IMR-90 (cell line): ENCODE measurements around the gene YJU2. TPM values are rescaled to one million over a fixed set of nuclear protein-coding genes. Genes with fewer than 3 reads are reported as not detected.

Experiments used
- ATAC-seq: fragments of 200-7000 bp; cut with Tn5 transposase; 2 replicates; pipeline ENCODE4 v1.9.1; 2020; ENCODE audit warnings: low read depth, mild to moderate bottlenecking, moderate library complexity
- BruUV-seq: library from RNA; stranded (reverse); fragments of 400-500 nt; replicated peaks from 2 replicates; lab custom pipeline; 2021; lab: Mats Ljungman, UMichigan
- CTCF ChIA-PET: fragments of 300-600 bp; formaldehyde crosslinking; extraction: SDS; loops from one replicate; lab custom pipeline; 2021; ENCODE audit warnings: antibody characterized with exemption; lab: Yijun Ruan, JAX
- POLR2A ChIA-PET: fragments of 300-600 bp; sonication (Branson Sonifier 250); formaldehyde crosslinking; loops from one replicate; lab custom pipeline; 2022; ENCODE audit warnings: antibody characterized with exemption; ENCODE audit not compliant: unreplicated experiment; lab: Charles Lee
- DNase-seq: peaks from one replicate; pipeline ENCODE4 v3.0.0; 2013
- H2AFZ ChIP-seq: replicated peaks from 2 replicates; pipeline ENCODE3; 2013; ENCODE audit warnings: low read length, mild to moderate bottlenecking; ENCODE audit not compliant: poor library complexity
- H2AK5ac ChIP-seq: 2 replicates; pipeline ENCODE4 v1.6.1; 2013; ENCODE audit warnings: low read depth, low read length, inconsistent platforms
- H2AK9ac ChIP-seq: replicated peaks from 2 replicates; pipeline ENCODE3; 2013; ENCODE audit warnings: mild to moderate bottlenecking, low read depth, low read length, moderate library complexity; ENCODE audit not compliant: poor library complexity
- H2BK120ac ChIP-seq: 2 replicates; pipeline ENCODE4 v1.6.1; 2013; ENCODE audit warnings: low read depth, low read length, inconsistent platforms
- H2BK15ac ChIP-seq: 3 replicates; pipeline ENCODE4 v1.6.1; 2013; ENCODE audit warnings: low read depth, low read length, inconsistent platforms
- H2BK20ac ChIP-seq: 2 replicates; pipeline ENCODE4 v1.6.1; 2013; ENCODE audit warnings: low read depth, mild to moderate bottlenecking, inconsistent platforms, low read length, moderate library complexity
- H2BK5ac ChIP-seq: 2 replicates; pipeline ENCODE4 v1.6.1; 2013; ENCODE audit warnings: mild to moderate bottlenecking, low read depth, low read length, inconsistent platforms; ENCODE audit not compliant: poor library complexity, severe bottlenecking
- H3K14ac ChIP-seq: replicated peaks from 2 replicates; pipeline ENCODE4 v1.6.1; 2013; ENCODE audit warnings: low read depth, low read length, inconsistent platforms
- H3K18ac ChIP-seq: 2 replicates; pipeline ENCODE4 v1.6.1; 2013; ENCODE audit warnings: low read depth, low read length, control low read depth
- H3K23ac ChIP-seq: 2 replicates; pipeline ENCODE4 v1.6.1; 2013; ENCODE audit warnings: low read depth, low read length, inconsistent platforms
- H3K27ac ChIP-seq: 2 replicates; pipeline ENCODE4 v1.5.1; 2013; ENCODE audit warnings: mild to moderate bottlenecking, control low read depth, low read length; ENCODE audit not compliant: insufficient read depth
- H3K27me3 ChIP-seq: 2 replicates; pipeline ENCODE4 v1.6.1; 2013; ENCODE audit warnings: low read length; ENCODE audit not compliant: control insufficient read depth, insufficient read depth
- H3K36me3 ChIP-seq: 2 replicates; pipeline ENCODE4 v1.6.1; 2013; ENCODE audit warnings: low read length, mixed read lengths; ENCODE audit not compliant: control insufficient read depth, insufficient read depth
- H3K4ac ChIP-seq: 2 replicates; pipeline ENCODE4 v1.6.1; 2013; ENCODE audit warnings: low read depth, low read length, inconsistent platforms
- H3K4me1 ChIP-seq: 2 replicates; pipeline ENCODE4 v1.6.1; 2013; ENCODE audit warnings: low read length, mixed read lengths; ENCODE audit not compliant: control insufficient read depth, insufficient read depth
- H3K4me2 ChIP-seq: 2 replicates; pipeline ENCODE4 v1.6.1; 2013; ENCODE audit warnings: low read depth, mild to moderate bottlenecking, control low read depth, low read length, moderate library complexity
- H3K4me3 ChIP-seq: 2 replicates; pipeline ENCODE4 v1.5.1; 2013; ENCODE audit warnings: low read depth, mild to moderate bottlenecking, control low read depth, low read length, moderate library complexity; ENCODE audit not compliant: insufficient read depth
- H3K56ac ChIP-seq: 2 replicates; pipeline ENCODE4 v1.6.1; 2013; ENCODE audit warnings: low read length, inconsistent platforms; ENCODE audit not compliant: insufficient read depth; ENCODE audit errors: extremely low read depth
- H3K79me1 ChIP-seq, 2 experiments: 2 replicates each; pipeline ENCODE4 v1.6.1; 2013; ENCODE audit warnings: low read length in 2 of 2, inconsistent platforms in 1 of 2, low read depth in 1 of 2
- H3K9ac ChIP-seq: 2 replicates; pipeline ENCODE4 v1.6.1; 2013; ENCODE audit warnings: low read depth, low read length, control low read depth
- H3K9me1 ChIP-seq: 2 replicates; pipeline ENCODE4 v1.6.1; 2013; ENCODE audit warnings: low read length, inconsistent platforms; ENCODE audit not compliant: insufficient read depth
- H3K9me3 ChIP-seq: 2 replicates; pipeline ENCODE4 v1.6.1; 2013; ENCODE audit warnings: low read length; ENCODE audit not compliant: control insufficient read depth, insufficient read depth
- H4K20me1 ChIP-seq: 2 replicates; pipeline ENCODE4 v1.6.1; 2013; ENCODE audit warnings: low read length, inconsistent platforms; ENCODE audit not compliant: insufficient read depth
- H4K5ac ChIP-seq: 2 replicates; pipeline ENCODE4 v1.6.1; 2013; ENCODE audit warnings: mild to moderate bottlenecking, low read depth, low read length, control low read depth
- H4K8ac ChIP-seq, 2 experiments: 2 replicates each; pipeline ENCODE4 v1.6.1; 2013; ENCODE audit warnings: low read depth in 2 of 2, low read length in 2 of 2, control low read depth in 1 of 2, inconsistent platforms in 1 of 2
- H4K91ac ChIP-seq: 2 replicates; pipeline ENCODE4 v1.6.1; 2013; ENCODE audit warnings: low read depth, low read length, inconsistent platforms; ENCODE audit not compliant: insufficient read depth
- CEBPB ChIP-seq: IDR thresholded peaks from 2 replicates; pipeline ENCODE4 v1.6.1; 2012; ENCODE audit warnings: low read depth, low read length, improper control_type of control experiment
- CHD1 ChIP-seq: IDR thresholded peaks from 2 replicates; pipeline ENCODE4 v1.6.1; 2012; ENCODE audit warnings: low read depth, low read length, improper control_type of control experiment
- POLR2A ChIP-seq: IDR thresholded peaks from 2 replicates; pipeline ENCODE4 v1.6.1; 2012; ENCODE audit warnings: mild to moderate bottlenecking, low read depth, low read length
- RFX5 ChIP-seq: IDR thresholded peaks from 2 replicates; pipeline ENCODE4 v1.8.0; 2012; ENCODE audit warnings: low read depth, mild to moderate bottlenecking, low read length, moderate library complexity
- SMC3 ChIP-seq: fragments of 150-350 bp; IDR thresholded peaks from 2 replicates; pipeline ENCODE4 v1.6.1; 2016; ENCODE audit warnings: low read depth, mild to moderate bottlenecking, antibody characterized with exemption, low read length, moderate library complexity
- WGBS, 2 experiments: methylation state at CpG; one replicate each; pipeline versions ENCODE4 v1.1.5 to v1.1.7; 2013; ENCODE audit warnings: missing lambda C conversion rate in 2 of 2; ENCODE audit not compliant: insufficient read length in 1 of 2; ENCODE audit errors: extremely low coverage in 2 of 2; 5-methylcytosine and 5-hydroxymethylcytosine counted together
- dilution Hi-C: fragments of 300-500 bp; cut with HindIII; formaldehyde crosslinking; loops from one replicate; pipeline ENCODE4 v1.14.3; 2018; ENCODE audit warnings: low sequenced_read_pairs; ENCODE audit not compliant: unreplicated experiment
- in situ Hi-C: fragments of 300-500 bp; cut with MboI; formaldehyde crosslinking; loops from 3 replicates; pipeline ENCODE4 v1.14.3; 2019; ENCODE audit warnings: low sequenced_read_pairs, inconsistent platforms, mixed read lengths
- intact Hi-C: fragments of 100-400 bp; cut with micrococcal nuclease; formaldehyde crosslinking; loops from 2 replicates; pipeline ENCODE4 v1.10.0; 2022
- polyA plus RNA-seq, 3 experiments: library from polyadenylated mRNA; depleted of rRNA; stranded (reverse); fragments of >200 nt; gene quantifications; 2 replicates each; pipeline ENCODE4 v1.2.3, GENCODE V29; 2012; ENCODE audit warnings: low replicate concordance in 1 of 3
- total RNA-seq: library from RNA; depleted of rRNA; stranded (reverse); fragments of >200 nt; gene quantifications from 2 replicates; pipeline ENCODE4 v1.2.3, GENCODE V29; 2012

YJU2 gene
- total and polyA plus RNA-seq, 2 of the 4 experiments (the other 2 are of a cell fraction), result 15.6 to 18.9 TPM

DNA sequence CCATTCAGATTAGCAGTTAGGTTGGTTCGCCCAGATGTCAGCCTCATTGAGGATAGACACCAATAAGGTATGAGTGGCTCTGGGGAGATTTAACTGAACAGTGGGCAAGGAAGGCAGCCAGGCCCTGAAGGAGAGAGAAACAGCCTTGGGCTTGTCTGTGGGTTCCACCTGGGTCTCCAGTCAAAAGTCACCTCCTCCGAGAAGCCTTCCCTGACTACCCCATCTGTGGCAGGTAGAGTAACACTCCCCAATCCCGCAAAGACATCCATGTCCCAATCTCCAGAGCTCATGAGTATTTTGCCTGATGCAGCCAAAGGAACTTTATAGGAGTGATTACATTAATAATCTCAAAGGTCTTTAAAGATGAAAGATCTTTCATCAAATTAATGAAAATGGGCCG lies 8.0 kb upstream of the YJU2 start:
- CTCF ChIA-PET, result no interaction called here
- H3K79me1 ChIP-seq, result no peaks in the 10 kb centered on the region
- no peak overlapping the region for H4K8ac ChIP-seq

More for the DNA sequence above, 8.0 kb upstream of the YJU2 start:
- POLR2A ChIA-PET, result no interaction called here
- H4K20me1 ChIP-seq, result no peaks in the 10 kb centered on the region
- no peak overlapping the region for H2BK15ac ChIP-seq
- TF ChIP-seq POLR2A, result no peak
- TF ChIP-seq CEBPB, result no peak
- no peak for TF ChIP-seq RFX5
- no peak for TF ChIP-seq SMC3
- TF ChIP-seq CHD1, result no peak
- BruUV-seq, result no TSS peak
- no peak overlapping the region for H4K5ac ChIP-seq
- no peak overlapping the region for H3K9ac ChIP-seq
- no peak overlapping the region for H2BK5ac ChIP-seq
- no peak overlapping the region for H3K14ac ChIP-seq
- H2AK5ac ChIP-seq, result no peak overlapping the region
- no peak overlapping the region for H2AFZ ChIP-seq
- H2AK9ac ChIP-seq, result no peak overlapping the region
- dilution Hi-C loops, result no loop called here
- H3K56ac ChIP-seq, result no peak overlapping the region
- no peak overlapping the region for H3K4me3 ChIP-seq
- H3K36me3 ChIP-seq, result no peaks in the 10 kb centered on the region
- H3K18ac ChIP-seq, result no peak overlapping the region
- no peaks in the 10 kb centered on the region for H3K4me1 ChIP-seq
- no CpG with 5 or more reads among the region's 4 CpGs for WGBS, 2 experiments
- H3K4ac ChIP-seq, result no peak overlapping the region
- ATAC-seq (no peak), DNase-seq (no peak)
- H3K27me3 ChIP-seq, result peaks cover 6% of the 10 kb centered on the region
- intact Hi-C loops, result no loop called here
- H3K9me1 ChIP-seq, result no peaks in the 10 kb centered on the region
- peaks cover 3% of the 10 kb centered on the region for H3K9me3 ChIP-seq
- in situ Hi-C loops, result no loop called here
- no peak overlapping the region for H3K23ac ChIP-seq
- H4K91ac ChIP-seq, result no peak overlapping the region
- no peak overlapping the region for H3K27ac ChIP-seq
- no peak overlapping the region for H3K4me2 ChIP-seq
- no peak overlapping the region for H2BK120ac ChIP-seq
- H2BK20ac ChIP-seq, result no peak overlapping the region
